ENCODE data around the gene PLEKHH2.

PLEKHH2 gene

GRCh38 chr2:43762286-43762685, 125.2 kb downstream of the PLEKHH2 start:
- DNase-seq (ENCODE audit: low spot score) = no peak

- no peak for DNase-seq (ENCODE audit: low spot score)
Measured at GRCh38 chr2:43763091-43763490, 126.0 kb downstream of the PLEKHH2 start.

- DNase-seq (ENCODE audit: low spot score) = no peak
Measured at GRCh38 chr2:43764086-43764705, 127.1 kb downstream of the PLEKHH2 start.

- no peak for DNase-seq (ENCODE audit: low spot score)
Measured at GRCh38 chr2:43766006-43766405, 128.9 kb downstream of the PLEKHH2 start.

GRCh38 chr2:43773876-43774613, 137.0 kb downstream of the PLEKHH2 start, which contains the start of gene DYNC2LI1:
Gene DYNC2LI1, plus strand, starts transcription at chr2:43774039. Its CDS starts 100 bp downstream, at chr2:43774139.
- DNase-seq (ENCODE audit: low spot score) = peak; percentile 89

DNA sequence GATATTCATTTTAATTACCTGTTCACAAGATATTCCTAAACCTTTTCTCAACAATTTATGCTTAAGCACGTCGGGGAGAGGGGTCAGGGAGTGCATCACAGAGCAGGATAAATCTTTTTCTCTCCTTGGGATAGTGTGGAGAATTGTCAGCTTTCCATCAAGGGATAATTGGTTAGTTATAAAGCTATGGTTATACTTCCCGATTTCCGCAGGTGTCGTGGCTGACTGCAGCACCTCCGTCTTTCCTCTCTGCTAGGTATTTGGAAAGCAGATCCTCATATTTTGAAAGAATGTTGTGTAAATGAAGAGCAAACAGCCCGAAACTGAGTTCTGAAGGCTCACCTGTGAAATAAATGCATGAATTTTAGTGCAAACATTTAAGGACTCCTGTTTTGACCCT, 137.6 kb downstream of the PLEKHH2 start:
- DNase-seq (ENCODE audit: low spot score) = no peak

DNA sequence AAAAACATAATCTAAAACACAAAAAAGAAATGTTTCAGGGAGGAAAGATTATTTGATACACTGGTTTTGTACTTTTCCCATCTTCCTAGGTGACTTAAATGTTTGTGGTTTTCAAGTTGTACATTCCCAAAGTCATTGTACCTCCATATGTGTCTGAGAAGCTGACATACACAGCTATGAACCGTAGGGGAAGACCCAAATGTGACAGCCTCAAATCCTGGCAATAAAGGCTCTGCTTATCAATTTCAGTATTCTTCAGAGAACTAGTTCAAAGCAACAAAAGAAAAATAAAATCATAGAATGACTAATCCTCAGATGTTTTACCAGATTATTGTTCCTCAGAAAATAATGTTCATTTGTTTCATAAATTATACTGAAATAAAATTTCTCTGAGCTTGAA, 139.3 kb downstream of the PLEKHH2 start:
- no peak for DNase-seq (ENCODE audit: low spot score)

DNA sequence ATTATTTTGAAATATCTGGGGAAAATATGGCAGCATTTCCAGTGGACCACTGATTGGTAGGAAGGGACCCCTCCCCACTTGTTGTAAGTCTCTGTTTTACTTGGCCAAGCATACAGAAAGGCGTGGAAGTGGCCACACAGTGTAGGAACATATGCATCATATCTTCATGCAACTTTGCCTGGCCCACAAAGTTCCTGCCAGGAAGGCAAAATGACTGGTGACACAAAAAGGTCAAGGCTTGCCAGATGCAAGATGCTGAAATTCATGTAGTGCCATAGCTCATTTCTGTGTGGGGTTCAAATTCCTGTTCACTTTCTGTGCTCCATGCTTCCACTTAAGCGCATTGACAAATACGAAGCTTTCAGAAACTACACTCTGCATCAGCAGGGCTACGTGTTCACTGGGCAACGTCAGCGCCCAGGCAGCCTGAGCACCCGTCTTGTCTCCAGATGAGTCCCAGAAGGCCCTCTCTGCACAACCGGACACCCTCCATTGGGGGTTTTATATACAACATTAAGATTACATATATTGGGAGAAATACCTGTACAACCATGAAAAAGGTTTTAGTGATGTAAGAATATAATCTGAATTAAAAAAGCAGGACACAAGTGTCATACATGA, 140.4 kb downstream of the PLEKHH2 start:
- DNase-seq (ENCODE audit: low spot score) = no peak

- DNase-seq (ENCODE audit: low spot score) = no peak
Measured at GRCh38 chr2:43778233-43778632, 141.2 kb downstream of the PLEKHH2 start.

DNA sequence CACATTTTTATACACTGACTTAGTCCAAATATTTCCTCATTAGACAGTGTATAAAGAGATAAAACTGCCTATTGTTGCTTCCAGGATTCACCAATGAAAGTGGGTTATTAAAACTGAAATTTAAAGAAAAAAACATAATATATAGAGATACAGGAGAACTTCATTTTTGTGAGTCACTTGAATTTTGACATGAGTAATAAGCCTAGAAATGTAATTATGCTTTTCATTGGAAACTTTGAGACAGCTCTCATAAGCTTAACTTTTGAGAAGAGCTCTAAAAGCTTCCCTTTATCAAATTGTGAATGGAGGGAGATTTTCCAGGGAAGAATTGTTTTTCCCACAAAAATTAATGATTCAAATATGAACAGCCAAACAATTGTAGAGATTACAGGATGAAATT, 150.8 kb downstream of the PLEKHH2 start:
- no peak for DNase-seq (ENCODE audit: low spot score)

DNA sequence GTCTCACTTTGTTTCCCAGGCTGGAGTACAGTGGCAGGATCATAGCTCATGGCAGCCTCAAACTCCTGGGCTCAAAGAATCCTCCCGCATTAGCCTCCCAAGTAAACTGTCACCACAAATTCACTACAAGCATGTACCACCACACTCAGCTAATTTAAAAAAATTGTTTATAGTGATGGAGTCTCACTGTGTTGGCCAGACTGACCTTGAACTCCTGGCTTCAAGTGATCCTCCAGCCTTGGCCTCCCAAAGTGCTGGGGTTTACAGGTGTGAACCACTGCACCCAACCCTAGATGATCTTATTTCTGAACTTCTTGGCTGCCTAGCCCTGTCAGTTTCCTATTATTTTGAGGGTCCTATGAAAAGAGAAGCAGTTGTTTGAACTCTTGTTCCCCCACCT, 151.6 kb downstream of the PLEKHH2 start:
- no peak for DNase-seq (ENCODE audit: low spot score)

- no peak for DNase-seq (ENCODE audit: low spot score)
Measured at GRCh38 chr2:43790147-43790546, 153.1 kb downstream of the PLEKHH2 start.

DNA sequence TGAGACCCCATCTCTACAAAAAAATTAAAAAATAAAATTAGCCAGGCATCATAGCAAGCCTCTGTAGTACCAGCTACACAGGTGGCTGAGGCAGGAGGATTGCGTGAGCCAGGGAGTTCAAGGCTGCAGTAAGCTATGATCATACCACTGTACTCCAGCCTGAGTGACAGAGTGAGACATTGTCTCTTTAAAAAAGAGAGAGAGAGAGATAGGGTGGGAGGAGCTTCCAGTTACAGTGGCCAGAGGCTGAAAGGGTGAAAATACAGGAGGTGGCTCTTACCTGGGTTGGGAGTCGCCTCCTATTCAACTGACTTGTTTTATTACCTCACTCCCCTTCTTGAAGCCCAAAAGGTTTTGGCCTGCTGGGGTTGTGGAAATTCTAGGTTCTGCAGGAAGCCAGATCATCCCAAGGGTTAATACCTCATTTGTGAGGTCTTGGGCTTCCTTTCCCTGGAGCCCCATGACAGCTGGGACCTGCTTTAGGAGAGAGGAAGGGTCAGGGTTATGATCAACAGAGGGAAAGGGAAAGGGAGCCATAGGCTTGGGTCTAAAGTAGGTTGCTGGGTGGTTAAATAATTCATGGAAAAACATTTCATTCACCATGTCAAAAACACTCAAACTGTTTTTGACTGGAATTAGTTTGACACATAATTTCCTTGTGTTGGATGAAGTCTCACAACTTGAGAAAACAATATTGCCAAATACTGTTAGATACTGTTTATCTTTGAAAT, 154.1 kb downstream of the PLEKHH2 start:
- no peak for DNase-seq (ENCODE audit: low spot score)

GRCh38 chr2:43792653-43793052, 155.6 kb downstream of the PLEKHH2 start:
- no peak for DNase-seq (ENCODE audit: low spot score)

- DNase-seq (ENCODE audit: low spot score) = no peak
Measured at GRCh38 chr2:43794956-43795355, 157.9 kb downstream of the PLEKHH2 start.

- no peak for DNase-seq (ENCODE audit: low spot score)
Measured at GRCh38 chr2:43796206-43796605, 159.1 kb downstream of the PLEKHH2 start.

- no peak for DNase-seq (ENCODE audit: low spot score)
Measured at GRCh38 chr2:43798300-43798699, 161.2 kb downstream of the PLEKHH2 start.

GRCh38 chr2:43800894-43801293, 163.8 kb downstream of the PLEKHH2 start:
- DNase-seq (ENCODE audit: low spot score) = no peak

GRCh38 chr2:43802135-43802534, 165.1 kb downstream of the PLEKHH2 start:
- DNase-seq (ENCODE audit: low spot score) = no peak

DNA sequence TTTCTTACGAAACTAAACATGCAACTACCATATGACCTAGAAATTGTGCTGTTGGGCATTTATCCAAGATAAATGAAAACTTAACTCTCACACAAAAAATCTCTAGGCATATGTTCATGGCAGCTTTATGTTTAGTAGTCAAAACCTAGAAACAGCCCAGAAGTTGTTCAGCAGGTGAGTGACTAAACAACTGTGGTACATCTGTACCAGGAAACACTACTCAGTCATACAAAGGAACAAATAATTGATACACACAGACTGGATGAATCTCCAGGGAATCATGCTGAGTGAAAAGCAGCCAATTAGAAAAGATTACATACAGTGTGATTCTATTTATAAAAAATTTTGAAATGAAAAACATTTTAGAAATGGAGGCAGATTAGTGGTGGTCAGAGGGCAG, 166.1 kb downstream of the PLEKHH2 start:
- no peak for DNase-seq (ENCODE audit: low spot score)

DNA sequence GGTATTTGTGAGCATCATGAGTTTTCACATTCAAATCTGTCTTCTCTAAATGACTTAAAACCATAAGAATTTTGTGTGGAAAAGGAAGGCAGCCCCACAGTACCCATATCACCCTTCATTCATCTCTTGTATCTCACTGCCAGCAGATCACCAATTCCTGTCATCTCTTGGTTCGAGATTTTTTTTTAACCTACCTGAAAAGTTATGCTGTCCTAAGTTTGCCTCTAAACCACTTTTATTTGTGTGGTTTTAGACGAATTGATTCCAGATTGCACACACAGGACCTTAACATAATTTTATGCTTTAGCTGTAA, 169.6 kb downstream of the PLEKHH2 start:
- no peak for DNase-seq (ENCODE audit: low spot score)

DNA sequence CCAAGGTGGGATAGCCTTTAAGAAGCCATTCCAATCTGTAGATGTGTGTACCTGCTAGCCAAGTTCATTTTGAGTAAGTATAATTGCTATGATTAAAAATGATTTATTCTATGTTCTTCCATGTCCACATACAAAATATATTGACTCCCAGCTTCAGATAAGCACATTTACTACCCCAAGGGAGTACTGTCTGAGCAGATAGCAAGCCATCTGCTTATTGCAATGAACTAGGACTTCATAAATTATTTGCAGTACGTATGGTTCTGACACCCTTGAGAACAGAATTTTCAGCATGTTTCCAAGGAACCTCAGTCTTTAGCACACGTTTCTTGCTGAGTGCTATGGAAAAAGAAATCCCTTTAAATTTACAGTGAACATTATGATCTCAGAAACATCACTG, 173.4 kb downstream of the PLEKHH2 start:
- DNase-seq (ENCODE audit: low spot score) = no peak

DNA sequence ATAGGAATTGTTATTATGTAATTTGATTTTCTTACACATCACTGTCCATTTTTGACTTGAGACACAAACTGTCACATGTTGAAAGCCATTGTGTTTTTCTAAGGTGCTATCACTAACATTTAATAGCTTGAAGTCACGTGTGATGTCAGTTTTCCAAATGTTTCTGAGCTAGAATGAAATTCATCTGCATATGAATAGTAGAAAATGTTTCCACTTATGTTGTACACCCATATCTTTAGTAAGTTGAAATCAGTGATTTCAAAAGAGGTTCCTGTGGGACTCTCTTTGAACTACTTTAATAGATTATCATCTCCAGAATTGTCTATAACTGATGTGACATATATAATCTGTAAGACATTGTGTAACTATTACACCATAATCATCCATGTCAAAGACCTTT, 173.8 kb downstream of the PLEKHH2 start:
- no peak for DNase-seq (ENCODE audit: low spot score)
